GM12872 (cell line): ENCODE results near the gene GRK7.

Experiments
- TF ChIP-seq, protein P1 (sequence below): IDR thresholded peaks from 3 replicates; pipeline ENCODE4 v1.5.1; 2011; ENCODE audit warnings: low read depth, mild to moderate bottlenecking, low read length, moderate library complexity; ENCODE audit not compliant: insufficient read depth

The GRK7 gene

DNA sequence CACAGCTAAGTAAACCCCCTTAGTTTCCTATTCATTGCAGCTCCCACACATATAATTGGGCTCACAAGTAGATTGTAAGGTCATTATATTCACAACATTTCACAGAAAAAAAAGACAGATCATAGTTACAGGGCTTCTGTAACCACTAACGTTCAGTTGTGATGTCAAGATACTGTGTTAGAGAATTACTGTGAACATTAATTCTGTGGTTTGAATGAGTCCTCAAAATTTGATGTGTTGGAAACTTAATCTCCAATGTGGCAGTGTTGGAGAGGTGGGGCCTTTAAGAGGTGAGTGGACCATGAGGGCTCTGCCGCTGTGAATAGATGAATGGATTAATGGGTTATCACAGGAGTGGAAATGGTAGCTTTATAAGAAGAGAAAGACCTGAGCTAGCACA is 21.3 kb downstream of the GRK7 start:
- TF ChIP-seq, protein P1, sequence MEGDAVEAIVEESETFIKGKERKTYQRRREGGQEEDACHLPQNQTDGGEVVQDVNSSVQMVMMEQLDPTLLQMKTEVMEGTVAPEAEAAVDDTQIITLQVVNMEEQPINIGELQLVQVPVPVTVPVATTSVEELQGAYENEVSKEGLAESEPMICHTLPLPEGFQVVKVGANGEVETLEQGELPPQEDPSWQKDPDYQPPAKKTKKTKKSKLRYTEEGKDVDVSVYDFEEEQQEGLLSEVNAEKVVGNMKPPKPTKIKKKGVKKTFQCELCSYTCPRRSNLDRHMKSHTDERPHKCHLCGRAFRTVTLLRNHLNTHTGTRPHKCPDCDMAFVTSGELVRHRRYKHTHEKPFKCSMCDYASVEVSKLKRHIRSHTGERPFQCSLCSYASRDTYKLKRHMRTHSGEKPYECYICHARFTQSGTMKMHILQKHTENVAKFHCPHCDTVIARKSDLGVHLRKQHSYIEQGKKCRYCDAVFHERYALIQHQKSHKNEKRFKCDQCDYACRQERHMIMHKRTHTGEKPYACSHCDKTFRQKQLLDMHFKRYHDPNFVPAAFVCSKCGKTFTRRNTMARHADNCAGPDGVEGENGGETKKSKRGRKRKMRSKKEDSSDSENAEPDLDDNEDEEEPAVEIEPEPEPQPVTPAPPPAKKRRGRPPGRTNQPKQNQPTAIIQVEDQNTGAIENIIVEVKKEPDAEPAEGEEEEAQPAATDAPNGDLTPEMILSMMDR, result no peak

DNA sequence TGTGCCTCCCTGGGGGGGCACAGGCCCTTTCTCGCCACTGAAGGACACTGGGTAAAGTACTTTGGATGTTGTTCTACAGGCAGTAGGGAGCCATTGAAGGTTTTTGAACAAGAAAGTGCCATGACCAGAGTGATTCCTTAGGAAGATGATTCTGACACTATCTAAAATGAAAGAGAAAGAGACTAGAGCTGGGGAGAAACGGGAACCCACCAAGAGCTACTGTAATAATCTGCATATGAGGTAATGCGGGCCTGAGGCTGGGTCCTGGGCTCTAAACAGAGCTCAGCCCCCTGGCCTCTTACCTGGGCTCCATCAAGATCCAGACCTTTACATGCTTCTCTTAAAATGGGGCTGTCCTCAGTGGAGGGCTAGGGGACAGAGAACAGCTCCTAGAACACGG is 24.9 kb downstream of the GRK7 start:
- TF ChIP-seq, protein P1, result no peak

DNA sequence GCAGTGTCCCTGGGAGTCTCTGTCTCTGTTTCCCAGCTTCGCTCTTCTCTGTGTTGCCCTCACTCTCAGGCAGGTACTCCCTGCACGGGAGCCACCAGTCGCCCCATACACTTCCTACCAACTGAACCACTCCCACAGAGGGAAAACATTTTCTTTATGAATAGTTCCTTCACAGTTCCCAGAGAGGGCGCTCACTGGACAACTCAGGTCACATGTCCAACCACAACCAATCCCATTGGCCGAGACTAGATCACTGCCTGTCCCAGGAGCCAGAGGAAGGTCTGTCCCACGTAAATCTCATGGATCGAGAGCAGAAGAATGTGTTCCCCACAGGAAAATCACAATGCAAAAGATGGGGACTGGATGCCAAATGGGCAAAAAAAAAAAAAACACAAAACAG is 26.1 kb downstream of the GRK7 start:
- TF ChIP-seq, protein P1, result no peak

DNA sequence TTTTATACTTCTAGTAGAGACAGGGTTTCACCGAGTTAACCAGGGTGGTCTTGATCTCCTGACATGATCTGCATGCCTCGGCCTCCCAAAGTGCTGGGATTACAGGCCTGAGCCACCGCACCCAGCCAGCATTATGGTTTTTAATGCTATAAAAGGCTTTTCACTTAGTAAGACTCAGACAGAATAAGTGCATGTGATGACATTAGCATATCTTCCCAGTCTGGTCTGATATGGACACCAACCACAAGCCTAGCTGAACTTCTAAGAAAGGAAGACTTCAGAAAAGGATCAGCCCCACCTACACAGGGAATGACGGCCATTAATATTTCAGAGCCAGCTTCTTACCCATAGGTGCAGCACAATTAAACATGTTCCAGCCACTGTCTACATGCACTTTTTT is 27.0 kb downstream of the GRK7 start:
- TF ChIP-seq, protein P1, result no peak

DNA sequence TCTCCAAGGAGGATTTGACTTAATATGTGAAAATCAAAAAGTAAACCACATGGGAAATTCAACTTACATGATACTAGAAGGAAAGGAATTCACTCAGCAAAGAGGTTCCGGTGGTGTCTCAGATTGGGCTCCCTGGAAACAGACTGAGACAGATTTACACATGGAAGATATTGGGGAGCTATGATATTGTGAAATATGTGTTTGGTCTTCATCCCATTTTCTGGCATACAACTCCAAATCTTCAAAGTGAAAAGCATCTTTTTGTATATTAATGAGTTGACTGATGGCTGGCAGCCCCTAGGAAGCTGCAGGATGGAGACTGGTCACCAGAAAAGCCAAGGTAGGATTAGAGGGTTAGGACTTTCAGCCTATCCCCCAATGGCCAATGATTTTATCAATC is 29.3 kb downstream of the GRK7 start:
- TF ChIP-seq, protein P1, result no peak

DNA sequence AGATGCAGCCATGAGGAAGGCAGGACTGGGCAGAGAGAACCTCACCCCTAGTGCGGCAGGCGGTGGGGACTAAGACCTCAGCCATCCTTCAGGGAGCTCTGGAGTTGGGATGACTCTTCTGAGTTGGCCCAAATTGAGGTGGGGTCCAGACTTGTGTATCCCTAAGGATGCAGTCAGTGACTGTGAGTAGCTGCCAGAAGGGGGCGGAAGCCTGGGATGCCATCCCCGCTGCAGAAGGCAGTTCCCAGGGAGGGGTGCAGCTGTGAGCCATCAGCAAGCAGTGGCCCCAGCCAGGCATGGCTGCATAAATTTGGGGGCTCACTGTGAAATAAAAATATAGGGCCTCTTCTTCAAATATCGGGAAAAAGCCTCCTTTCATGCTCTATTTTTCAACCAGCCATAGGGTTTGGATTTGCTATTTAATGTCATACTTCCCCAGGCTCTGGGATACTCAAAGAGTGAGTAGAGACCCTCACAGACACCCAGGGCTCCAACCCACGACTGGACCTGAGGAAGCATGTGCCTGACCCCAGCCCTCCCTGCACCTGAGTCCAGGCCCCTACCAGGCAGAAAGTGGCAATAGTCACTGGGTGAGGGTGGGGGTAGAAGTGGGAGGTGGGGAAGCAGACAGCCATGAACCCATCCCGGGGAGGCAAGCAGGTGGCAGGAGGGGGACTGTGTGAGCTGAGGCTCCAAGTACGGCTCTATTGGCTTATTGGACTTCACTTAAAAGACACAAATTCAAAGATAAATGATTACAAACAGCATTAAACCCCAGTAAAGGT is 30.5 kb downstream of the GRK7 start:
- TF ChIP-seq, protein P1, result no peak

DNA sequence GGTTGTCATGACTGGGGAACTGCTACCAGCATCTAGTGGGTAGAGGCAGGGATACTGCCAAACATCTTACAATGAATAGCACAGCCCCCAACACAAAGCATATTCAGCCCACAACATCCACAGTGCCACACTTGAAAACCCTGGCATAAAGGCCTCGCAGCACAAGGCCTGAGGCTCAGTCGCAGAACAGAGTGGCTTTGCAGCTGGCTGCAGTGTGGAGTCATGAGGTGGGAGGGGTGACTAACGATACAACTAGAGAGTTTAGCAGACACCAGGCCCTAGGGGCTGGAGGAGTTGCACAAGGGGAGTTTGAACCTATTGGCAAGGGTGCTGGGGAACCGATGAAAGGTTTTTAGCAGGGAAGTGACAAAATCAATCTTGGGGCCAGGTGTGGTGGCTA is 32.1 kb downstream of the GRK7 start:
- TF ChIP-seq, protein P1, result no peak

DNA sequence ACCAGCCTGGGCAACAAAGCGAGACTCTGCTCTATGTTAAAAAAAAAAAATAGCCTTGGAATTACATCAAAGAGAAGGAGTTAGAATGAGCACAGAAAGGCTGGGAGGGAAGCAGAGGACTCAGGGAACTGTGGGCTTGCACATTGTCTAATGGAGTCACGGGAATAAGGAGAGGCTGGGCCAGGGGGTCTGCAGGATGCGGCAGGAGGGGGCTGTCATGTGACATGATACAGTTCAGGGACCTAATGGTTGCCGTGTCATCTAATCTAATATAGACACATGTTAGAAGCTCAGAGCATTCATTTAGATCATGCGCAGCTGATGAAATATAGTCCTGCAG is 32.5 kb downstream of the GRK7 start:
- TF ChIP-seq, protein P1, result no peak
